ENCODE results near the gene HOXD12.

The HOXD12 gene

GRCh38 chr2:176122683-176123410, 23.3 kb downstream of the HOXD12 start, which contains the start of gene HOXD9:
Gene HOXD9 (plus strand): TSS chr2:176122719. CDS start chr2:176122769, 50 bp downstream.
- DNase-seq, result no peak

GRCh38 chr2:176123411-176124109, 24.0 kb downstream of the HOXD12 start:
- no peak for DNase-seq

- DNase-seq, result no peak
Observed at GRCh38 chr2:176124110-176124946, 24.7 kb downstream of the HOXD12 start.

- DNase-seq, result no peak
Observed at GRCh38 chr2:176124947-176125771, 25.6 kb downstream of the HOXD12 start.

- no peak for DNase-seq
Observed at GRCh38 chr2:176125772-176126054, 26.1 kb downstream of the HOXD12 start.

GRCh38 chr2:176126929-176127773, 27.6 kb downstream of the HOXD12 start:
- peak; percentile 66 for DNase-seq

- DNase-seq, result no peak
Observed at GRCh38 chr2:176127774-176128072, 28.1 kb downstream of the HOXD12 start.

GRCh38 chr2:176128172-176128981, 28.8 kb downstream of the HOXD12 start:
- no peak for DNase-seq

- no peak for DNase-seq
Observed at GRCh38 chr2:176128982-176129796, 29.6 kb downstream of the HOXD12 start, which contains the start of gene HOXD8. Gene HOXD8 (plus strand): TSS chr2:176129705. CDS start chr2:176130367, 662 bp downstream.

GRCh38 chr2:176129813-176130146, 30.2 kb downstream of the HOXD12 start:
- no peak for DNase-seq

- peak; percentile 42 for DNase-seq
Observed at GRCh38 chr2:176130147-176130956, 30.8 kb downstream of the HOXD12 start.

GRCh38 chr2:176130957-176131847, 31.6 kb downstream of the HOXD12 start:
- no peak for DNase-seq

GRCh38 chr2:176131848-176132158, 32.2 kb downstream of the HOXD12 start:
- DNase-seq, result no peak

- DNase-seq, result no peak
Observed at GRCh38 chr2:176132205-176133171, 32.9 kb downstream of the HOXD12 start.

GRCh38 chr2:176133389-176133788, 33.8 kb downstream of the HOXD12 start:
- no peak for DNase-seq

GRCh38 chr2:176134035-176134434, 34.4 kb downstream of the HOXD12 start:
- DNase-seq, result no peak

- DNase-seq, result no peak
Observed at GRCh38 chr2:176135035-176135440, 35.4 kb downstream of the HOXD12 start.

Data from activated T-cell treated with anti-CD3 and anti-CD28 coated beads, Interleukin-2, amount 50 U/mL, for 1 hour (primary cell).